Measurements from ENCODE around the gene DDX43. TPM values are rescaled to one million over a fixed set of nuclear protein-coding genes. Genes with fewer than 3 reads are reported as not detected.
"Not testable (repeated sequence)": the region's sequence is repeated elsewhere in the genome, so short reads cannot be mapped to it uniquely, and the experiment has no call there.

Gene DDX43
- polyA plus RNA-seq, 1 of the 3 experiments (the other 2 are of a cell fraction) = not detected

GRCh38 chr6:73459474-73459873, 64.8 kb downstream of the DDX43 start:
- H3K27ac ChIP-seq (ENCODE audit: low read depth in 2 of 2, low read length in 1 of 2); H3F3A ChIP-seq (replicated peaks; ENCODE audit: insufficient read depth); H3K9ac ChIP-seq; H3K9me3 ChIP-seq; H3K27me3 ChIP-seq (ENCODE audit: insufficient read depth); H3K4me3 ChIP-seq (ENCODE audit: low read depth in 2 of 2, low read length in 1 of 2); H2AFZ ChIP-seq (ENCODE audit: low read depth); H4K20me1 ChIP-seq (ENCODE audit: insufficient read depth); POLR2A ChIA-PET; H3K9me2 ChIP-seq; H3K4me2 ChIP-seq; CTCF ChIA-PET; DNase-seq; H3K36me3 ChIP-seq (replicated peaks in 1 of 2; ENCODE audit: control insufficient read depth in 1 of 2, insufficient read depth in 2 of 2, low read length in 1 of 2); H3K4me1 ChIP-seq (ENCODE audit: control insufficient read depth in 1 of 2, insufficient read depth in 2 of 2, low read depth in 1 of 2, low read length in 1 of 2): not testable (repeated sequence)
- H3K79me2 ChIP-seq (ENCODE audit: insufficient read depth) = peaks cover 27% of the 10 kb centered on the region
- WGBS (ENCODE audit: low lambda C conversion rate) = 79% methylated on average over 5 of the region's 7 CpGs

GRCh38 chr6:73460056-73460455, 65.4 kb downstream of the DDX43 start:
- H3K36me3 ChIP-seq (replicated peaks in 1 of 2; ENCODE audit: control insufficient read depth in 1 of 2, insufficient read depth in 2 of 2, low read length in 1 of 2) = no peaks in the 10 kb centered on the region
- no peak overlapping the region for H3K4me2 ChIP-seq
- 76% methylated on average over 5 of the region's 5 CpGs for whole genome bisulfite sequencing (ENCODE audit: low lambda C conversion rate)
- peaks cover 7% of the 10 kb centered on the region for H3F3A ChIP-seq (replicated peaks; ENCODE audit: insufficient read depth)
- DNase-seq = no peak
- no peaks in the 10 kb centered on the region for H3K27me3 ChIP-seq (ENCODE audit: insufficient read depth)
- peaks cover 32% of the 10 kb centered on the region for H3K79me2 ChIP-seq (ENCODE audit: insufficient read depth)
- no peak overlapping the region for H2AFZ ChIP-seq (ENCODE audit: low read depth)
- no peaks in the 10 kb centered on the region for H4K20me1 ChIP-seq (ENCODE audit: insufficient read depth)
- no peaks in the 10 kb centered on the region for H3K9me3 ChIP-seq
- no peaks in the 10 kb centered on the region for H3K9me2 ChIP-seq
- TF ChIP-seq PBX3 (IDR thresholded peaks at IDR 0.05) (no peak), RXRA (IDR thresholded peaks at IDR 0.05; ENCODE audit: borderline replicate concordance, low read depth) (no peak), RCOR1 (IDR thresholded peaks at IDR 0.05; ENCODE audit: low read length) (no peak), SMC3 (IDR thresholded peaks at IDR 0.05; ENCODE audit: low read depth, low read length) (no peak), ELF1 (IDR thresholded peaks at IDR 0.05) (no peak), FOXJ3 (CRISPR knock-in tag; IDR thresholded peaks at IDR 0.05) (no peak), MAX (IDR thresholded peaks at IDR 0.05; ENCODE audit: low read depth) (no peak), IRF3 (IDR thresholded peaks at IDR 0.05; ENCODE audit: low read depth, low read length) (no peak), TEAD4 (IDR thresholded peaks at IDR 0.05; ENCODE audit: borderline replicate concordance, insufficient read depth) (no peak), REST (IDR thresholded peaks at IDR 0.05; ENCODE audit: low read depth, low read length) (no peak), SIN3A (IDR thresholded peaks at IDR 0.05; ENCODE audit: borderline replicate concordance, low read depth, low read length) (no peak), CHD2 (IDR thresholded peaks at IDR 0.05; ENCODE audit: low read length, partially characterized antibody) (no peak), EZH2phosphoT487 (IDR thresholded peaks at IDR 0.05; ENCODE audit: borderline replicate concordance, low read depth) (no peak), MXI1 (IDR thresholded peaks at IDR 0.05; ENCODE audit: low read depth, low read length) (no peak), EP300 (IDR thresholded peaks at IDR 0.05; ENCODE audit: borderline replicate concordance in 1 of 2, low read depth in 1 of 2, low read length in 1 of 2) (no peak), JUND (IDR thresholded peaks at IDR 0.05) (no peak)
- no peak overlapping the region for H3K4me3 ChIP-seq (ENCODE audit: low read depth in 2 of 2, low read length in 1 of 2)
- ChIA-PET POLR2A (no interaction called here), CTCF (no interaction called here)
- H3K9ac ChIP-seq = no peak overlapping the region
- H3K27ac ChIP-seq (ENCODE audit: low read depth in 2 of 2, low read length in 1 of 2) = no peak overlapping the region
- no peaks in the 10 kb centered on the region; a peak in 1 of 4 replicates for H3K4me1 ChIP-seq (ENCODE audit: control insufficient read depth in 1 of 2, insufficient read depth in 2 of 2, low read depth in 1 of 2, low read length in 1 of 2)
